Kidney (tissue), 14 donors: ENCODE data around the gene PGC. TPM values are rescaled to one million over a fixed set of nuclear protein-coding genes. Genes with fewer than 3 reads are reported as not detected.

ENCODE experiments used
- DNase-seq, 5 donors: peaks; one replicate each; pipeline ENCODE4 v3.0.0-alpha.2; 2013 to 2020
- FAIRE-seq: peaks from 2 replicates; lab custom pipeline; 2012; peaks lifted over from hg19 to GRCh38; lab: Jason Lieb, UNC
- H3K27ac ChIP-seq, 2 donors: one replicate each; pipeline ENCODE4 v1.7.0; 2013; ENCODE audit warnings: low read depth in 2 of 2, low read length in 2 of 2, inconsistent platforms in 1 of 2
- H3K27me3 ChIP-seq: one replicate; pipeline ENCODE4 v1.7.1; 2013; ENCODE audit warnings: low read length, inconsistent platforms; ENCODE audit not compliant: control insufficient read depth, insufficient read depth
- H3K36me3 ChIP-seq, 3 donors: one replicate each; pipeline versions ENCODE4 v1.7.0 to v1.7.1; 2013; ENCODE audit warnings: low read length in 3 of 3, control low read depth in 1 of 3, inconsistent platforms in 1 of 3; ENCODE audit not compliant: insufficient read depth in 3 of 3, control insufficient read depth in 2 of 3
- H3K4me1 ChIP-seq, 3 donors: one replicate each; pipeline versions ENCODE4 v1.7.0 to v1.7.1; 2013; ENCODE audit warnings: low read length in 3 of 3, inconsistent platforms in 1 of 3, low read depth in 1 of 3; ENCODE audit not compliant: control insufficient read depth in 2 of 3, insufficient read depth in 2 of 3
- H3K4me3 ChIP-seq, 3 donors: one replicate each; pipeline versions ENCODE4 v1.7.0 to v1.8.1; 2013; ENCODE audit warnings: low read length in 3 of 3, control low read depth in 1 of 3, inconsistent platforms in 1 of 3
- H3K9ac ChIP-seq, 3 donors: one replicate each; pipeline versions ENCODE4 v1.7.0 to v1.7.1; 2013; ENCODE audit warnings: low read length in 3 of 3, control low read depth in 1 of 3, inconsistent platforms in 1 of 3
- H3K9me3 ChIP-seq, 3 donors: one replicate each; pipeline versions ENCODE4 v1.7.0 to v1.7.1; 2013; ENCODE audit warnings: low read length in 3 of 3, control low read depth in 1 of 3, inconsistent platforms in 1 of 3; ENCODE audit not compliant: control insufficient read depth in 2 of 3, insufficient read depth in 1 of 3
- intact Hi-C: fragments of 100-400 bp; cut with DNase I; formaldehyde crosslinking; loops from one replicate; pipeline ENCODE4 v1.11.1; 2022
- polyA plus RNA-seq: library from polyadenylated mRNA; stranded (reverse); fragments of 350-450 nt; fragmentation: Illumina TruSeq; extraction: RNeasy Lipid Tissue Mini Kit (QIAGEN cat#74804); gene quantifications from one replicate; pipeline ENCODE4 v1.2.3, GENCODE V29; 2014; ENCODE audit warnings: low read depth, low replicate concordance; ENCODE audit not compliant: insufficient read depth
- total RNA-seq: library from RNA; stranded (reverse); fragmentation: NEBNext Ultra II Directional; extraction: Animal tissue kit (Norgen Biotek cat#: 25700); gene quantifications from one replicate; pipeline ENCODE4 v1.2.1, GENCODE V29; 2021
- TF ChIP-seq, protein P1 (sequence below): IDR thresholded peaks from 3 replicates; pipeline ENCODE4 v1.5.1; 2012; ENCODE audit warnings: mild to moderate bottlenecking, moderate library complexity, borderline replicate concordance; ENCODE audit not compliant: insufficient read depth; ENCODE audit errors: extremely low read depth
- donor health status: control.
- donor health status: control.
- donor health status: control.
- donor health status: control.
- donor health status: control.
- donor health status: DM: yes; HTN: yes; CAD: no.
- donor health status: Normal renal cell carcinoma (clear cell type).

PGC gene
- total and polyA plus RNA-seq, 2 donors from 2014 or later = 0.39 TPM; not detected in 1

DNA sequence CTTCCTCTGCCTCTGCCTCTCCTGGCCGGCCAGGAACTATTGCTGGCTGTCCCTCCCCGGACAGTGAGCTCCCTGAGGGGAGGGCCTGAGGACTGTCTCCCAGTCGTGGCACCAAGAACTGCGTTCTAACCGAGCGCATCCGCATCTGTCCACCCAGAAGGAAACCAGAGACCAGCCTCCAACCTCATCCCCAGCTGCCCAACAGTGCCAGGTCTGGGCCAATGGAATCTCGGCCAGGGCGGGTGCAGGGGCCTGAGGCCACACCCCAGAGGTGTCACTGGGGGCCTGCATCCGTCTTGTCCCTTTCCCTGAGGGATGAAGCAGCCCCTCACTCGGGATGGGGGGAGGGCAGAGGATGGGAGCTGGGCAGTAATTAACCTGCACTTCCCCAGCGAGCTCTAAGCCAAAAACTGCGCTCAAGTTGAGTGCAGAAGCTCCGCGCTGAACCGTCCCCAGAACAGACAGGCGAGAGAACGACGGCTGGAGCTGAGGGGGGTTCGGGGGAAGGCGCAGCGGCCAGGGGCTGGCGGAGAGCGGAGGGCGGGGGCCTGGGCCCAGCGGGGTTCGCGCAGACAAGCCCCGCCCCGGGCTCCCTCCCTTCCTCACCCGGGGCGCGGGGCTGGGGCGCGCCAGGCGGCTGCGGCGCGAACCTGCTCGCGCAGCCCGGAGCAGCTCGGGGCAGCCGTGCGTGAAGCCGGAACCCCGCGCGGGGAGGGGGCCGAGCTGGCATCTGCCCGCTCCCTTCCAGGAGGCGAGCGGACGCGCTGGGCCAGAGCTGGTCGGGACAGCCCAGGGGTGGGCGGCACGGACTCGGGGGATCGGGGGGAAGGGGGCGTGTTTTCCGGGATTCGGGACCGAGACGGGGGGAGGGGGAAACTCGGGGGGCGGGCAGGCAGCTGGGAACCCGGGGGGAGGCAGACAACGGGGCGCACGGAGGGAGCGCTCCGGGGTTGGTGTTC is 13.2 kb downstream of the PGC start:
- Histone ChIP-seq H3K9ac (peak overlapping the region in 2 of 3 donors; percentile 74 to 87), H3K36me3 (no peaks in the 10 kb centered on the region), H3K27me3 (no peaks in the 10 kb centered on the region), H3K4me3 (peak overlapping the region; percentile 53 to 77 (median 59)), H3K9me3 (no peaks in the 10 kb centered on the region), H3K27ac (peak overlapping the region; percentile 98), H3K4me1 (peaks cover 0 to 32% (median 17%) of the 10 kb centered on the region in 3 donors)
- FAIRE-seq (no peak), DNase-seq (peak; percentile 79 to 95 (median 90))
- TF ChIP-seq, protein P1, sequence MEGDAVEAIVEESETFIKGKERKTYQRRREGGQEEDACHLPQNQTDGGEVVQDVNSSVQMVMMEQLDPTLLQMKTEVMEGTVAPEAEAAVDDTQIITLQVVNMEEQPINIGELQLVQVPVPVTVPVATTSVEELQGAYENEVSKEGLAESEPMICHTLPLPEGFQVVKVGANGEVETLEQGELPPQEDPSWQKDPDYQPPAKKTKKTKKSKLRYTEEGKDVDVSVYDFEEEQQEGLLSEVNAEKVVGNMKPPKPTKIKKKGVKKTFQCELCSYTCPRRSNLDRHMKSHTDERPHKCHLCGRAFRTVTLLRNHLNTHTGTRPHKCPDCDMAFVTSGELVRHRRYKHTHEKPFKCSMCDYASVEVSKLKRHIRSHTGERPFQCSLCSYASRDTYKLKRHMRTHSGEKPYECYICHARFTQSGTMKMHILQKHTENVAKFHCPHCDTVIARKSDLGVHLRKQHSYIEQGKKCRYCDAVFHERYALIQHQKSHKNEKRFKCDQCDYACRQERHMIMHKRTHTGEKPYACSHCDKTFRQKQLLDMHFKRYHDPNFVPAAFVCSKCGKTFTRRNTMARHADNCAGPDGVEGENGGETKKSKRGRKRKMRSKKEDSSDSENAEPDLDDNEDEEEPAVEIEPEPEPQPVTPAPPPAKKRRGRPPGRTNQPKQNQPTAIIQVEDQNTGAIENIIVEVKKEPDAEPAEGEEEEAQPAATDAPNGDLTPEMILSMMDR = no peak
- intact Hi-C loops = no loop called here

DNA sequence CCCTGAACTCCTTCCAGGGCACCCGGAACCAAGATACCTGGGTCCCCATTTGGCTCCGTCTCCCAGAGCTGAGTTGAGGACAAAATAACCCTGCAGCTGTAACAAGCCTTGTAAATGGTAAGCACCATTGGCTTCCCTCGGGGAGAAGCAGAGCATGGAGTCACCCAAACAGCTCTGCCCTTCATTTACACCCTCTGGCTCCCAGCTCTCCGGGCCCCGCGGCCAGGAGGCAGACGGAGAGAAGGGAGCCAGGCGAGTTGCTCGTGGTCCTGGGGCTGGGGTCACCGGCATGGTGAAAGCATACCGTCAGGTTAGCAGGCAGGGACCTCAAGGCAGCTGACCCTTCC is 13.9 kb downstream of the PGC start:
- peak in 1 of 5 donors; percentile 37 for DNase-seq
- peak overlapping the region; percentile 98 for H3K27ac ChIP-seq
- H3K4me3 ChIP-seq = peak overlapping the region; percentile 35 to 77 (median 59)
- H3K9ac ChIP-seq = peak overlapping the region in 2 of 3 donors; percentile 74 to 87
- TF ChIP-seq, protein P1 = no peak
- H3K9me3 ChIP-seq = no peaks in the 10 kb centered on the region
- intact Hi-C loops = no loop called here
- FAIRE-seq = no peak
- H3K4me1 ChIP-seq = peaks cover 0 to 35% (median 17%) of the 10 kb centered on the region in 3 donors
- no peaks in the 10 kb centered on the region for H3K27me3 ChIP-seq
- H3K36me3 ChIP-seq = no peaks in the 10 kb centered on the region

DNA sequence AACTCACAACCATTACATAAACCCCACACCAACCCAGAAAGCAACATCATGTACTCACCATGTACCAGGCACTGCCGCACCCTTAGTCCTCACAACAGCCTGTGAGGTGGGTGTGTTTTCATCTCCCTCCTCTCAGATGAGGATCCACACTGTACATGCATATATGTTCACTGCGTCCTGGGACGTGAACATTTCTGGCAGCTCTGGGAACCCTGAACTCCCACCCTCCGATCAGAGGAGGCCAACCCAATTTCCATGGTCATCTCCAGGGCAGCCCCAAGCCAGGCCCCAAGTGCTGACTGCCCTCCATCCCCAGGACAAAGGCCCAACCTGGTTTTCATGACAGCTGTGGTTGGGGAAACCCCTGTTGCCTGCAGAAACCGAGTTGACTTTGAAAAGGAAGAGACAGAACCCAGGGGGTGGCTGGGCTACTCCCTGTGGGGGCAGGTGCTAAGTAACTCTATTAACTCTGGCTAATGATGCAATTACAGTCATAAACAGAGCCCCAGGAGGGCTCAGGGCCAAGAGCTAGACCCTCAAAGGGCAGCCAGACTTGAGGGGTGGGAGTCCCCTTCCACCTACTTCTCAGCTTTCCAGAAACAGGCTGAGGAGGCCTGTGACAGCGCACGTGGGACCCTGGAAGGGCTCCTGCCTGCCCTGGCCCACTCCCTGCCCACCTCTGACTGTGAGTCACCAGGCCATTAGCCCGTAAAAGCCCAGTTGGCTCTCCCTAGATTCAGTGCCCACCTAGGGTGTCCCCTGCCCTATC is 14.4 kb downstream of the PGC start:
- Histone ChIP-seq H3K4me3 (peak overlapping the region; percentile 3 to 77 (median 59)), H3K27ac (peak overlapping the region; percentile 98), H3K27me3 (no peaks in the 10 kb centered on the region), H3K36me3 (no peaks in the 10 kb centered on the region), H3K9ac (peak overlapping the region in 2 of 3 donors; percentile 74 to 87), H3K4me1 (peaks cover 0 to 40% (median 17%) of the 10 kb centered on the region in 3 donors), H3K9me3 (no peaks in the 10 kb centered on the region)
- FAIRE-seq (no peak), DNase-seq (peak in 3 of 5 donors; percentile 31 to 68 (median 49))
- TF ChIP-seq, protein P1 = no peak
- intact Hi-C loops = no loop called here
